ENCODE data around the gene TBC1D16.

Gene TBC1D16

GRCh38 chr17:80035687-80035936, at the start of gene TBC1D16:
TBC1D16 (minus strand) TSS chr17:80035872; CDS start chr17:80013547, 22,325 bp downstream.
- no peak for FAIRE-seq
- DNase-seq (ENCODE audit: insufficient read length, low spot score) = no peak
- TF ChIP-seq POLR2A (IDR thresholded peaks at IDR 0.05; ENCODE audit: low read depth, low read length) = no peak

- DNase-seq (ENCODE audit: insufficient read length, low spot score) (no peak), FAIRE-seq (no peak)
- no peak for TF ChIP-seq POLR2A (IDR thresholded peaks at IDR 0.05; ENCODE audit: low read depth, low read length)
Observed at GRCh38 chr17:80084773-80085172, 49.1 kb upstream of the TBC1D16 start.

- no peak for TF ChIP-seq POLR2A (IDR thresholded peaks at IDR 0.05; ENCODE audit: low read depth, low read length)
- FAIRE-seq (no peak), DNase-seq (ENCODE audit: insufficient read length, low spot score) (no peak)
Observed at GRCh38 chr17:80083136-80083661, 47.5 kb upstream of the TBC1D16 start.

- peak; percentile 74 for DNase-seq (ENCODE audit: insufficient read length, low spot score)
- FAIRE-seq = no peak
- TF ChIP-seq POLR2A (IDR thresholded peaks at IDR 0.05; ENCODE audit: low read depth, low read length) = no peak
Observed at GRCh38 chr17:80082403-80083135, 46.9 kb upstream of the TBC1D16 start.

- DNase-seq (ENCODE audit: insufficient read length, low spot score) = no peak
- no peak for FAIRE-seq
- no peak for TF ChIP-seq POLR2A (IDR thresholded peaks at IDR 0.05; ENCODE audit: low read depth, low read length)
Observed at GRCh38 chr17:80081596-80081995, 45.9 kb upstream of the TBC1D16 start.

- TF ChIP-seq POLR2A (IDR thresholded peaks at IDR 0.05; ENCODE audit: low read depth, low read length) = no peak
- FAIRE-seq (no peak), DNase-seq (ENCODE audit: insufficient read length, low spot score) (no peak)
Observed at GRCh38 chr17:80080081-80080480, 44.4 kb upstream of the TBC1D16 start.

GRCh38 chr17:80072410-80072809, 36.7 kb upstream of the TBC1D16 start:
- FAIRE-seq = no peak
- TF ChIP-seq POLR2A (IDR thresholded peaks at IDR 0.05; ENCODE audit: low read depth, low read length) = no peak
- DNase-seq (ENCODE audit: insufficient read length, low spot score) = no peak

GRCh38 chr17:80071116-80071841, 35.6 kb upstream of the TBC1D16 start:
- no peak for TF ChIP-seq POLR2A (IDR thresholded peaks at IDR 0.05; ENCODE audit: low read depth, low read length)
- DNase-seq (ENCODE audit: insufficient read length, low spot score) (peak; percentile 34), FAIRE-seq (no peak)

GRCh38 chr17:80070375-80071115, 34.9 kb upstream of the TBC1D16 start:
- no peak for FAIRE-seq

GRCh38 chr17:80068301-80069222, 32.9 kb upstream of the TBC1D16 start:
- DNase-seq (ENCODE audit: insufficient read length, low spot score) = no peak
- no peak for FAIRE-seq
- TF ChIP-seq POLR2A (IDR thresholded peaks at IDR 0.05; ENCODE audit: low read depth, low read length) = no peak

More at GRCh38 chr17:80070375-80071115, 34.9 kb upstream of the TBC1D16 start:
- TF ChIP-seq POLR2A (IDR thresholded peaks at IDR 0.05; ENCODE audit: low read depth, low read length) = no peak
- DNase-seq (ENCODE audit: insufficient read length, low spot score) = no peak

- DNase-seq (ENCODE audit: insufficient read length, low spot score) = no peak
- FAIRE-seq = no peak
- no peak for TF ChIP-seq POLR2A (IDR thresholded peaks at IDR 0.05; ENCODE audit: low read depth, low read length)
Observed at GRCh38 chr17:80067393-80067986, 31.8 kb upstream of the TBC1D16 start.

- TF ChIP-seq POLR2A (IDR thresholded peaks at IDR 0.05; ENCODE audit: low read depth, low read length) = no peak
- no peak for DNase-seq (ENCODE audit: insufficient read length, low spot score)
- FAIRE-seq = no peak
Observed at GRCh38 chr17:80065478-80066170, 30.0 kb upstream of the TBC1D16 start.
